Dermis microvascular lymphatic vessel endothelial cell (primary cell): Measurements from ENCODE around the gene PGRMC2. TPM values are rescaled to one million over a fixed set of nuclear protein-coding genes. Genes with fewer than 3 reads are reported as not detected.
"Not testable (repeated sequence)": the region's sequence is repeated elsewhere in the genome, so short reads cannot be mapped to it uniquely, and the experiment has no call there.

ENCODE experiments used
- DNase-seq, 2 donors: peaks; one replicate each; pipeline versions ENCODE4 v3.0.0 to v3.0.0-alpha.2; 2010; ENCODE audit warnings: low read depth in 2 of 2
- total RNA-seq: library from RNA; depleted of rRNA; stranded (reverse); fragments of >200 nt; gene quantifications from 2 replicates; pipeline ENCODE4 v1.2.1, GENCODE V29; 2014

Gene PGRMC2
- total RNA-seq, 1 donor from 2014 or later: 13.4 TPM

DNA sequence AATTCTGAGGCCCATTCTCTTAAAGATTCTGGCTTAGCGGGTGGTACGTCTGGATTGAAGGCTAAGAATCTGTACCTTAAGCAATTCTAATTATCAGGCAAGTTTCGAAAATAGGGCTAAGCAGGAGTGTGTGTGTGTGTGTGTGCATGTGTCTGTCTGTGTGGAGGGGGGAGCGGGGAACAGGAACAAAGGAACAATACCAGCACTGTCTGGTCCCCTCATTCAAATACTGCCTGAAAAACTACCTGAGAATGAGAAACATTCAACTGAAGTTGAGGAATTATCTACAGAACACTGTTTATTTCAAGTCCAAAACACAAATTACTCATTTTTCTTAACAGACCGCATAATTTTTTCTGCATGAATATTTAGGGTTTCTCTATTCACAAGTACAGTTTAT, 18.6 kb downstream of the PGRMC2 start:
- DNase-seq: no peak

DNA sequence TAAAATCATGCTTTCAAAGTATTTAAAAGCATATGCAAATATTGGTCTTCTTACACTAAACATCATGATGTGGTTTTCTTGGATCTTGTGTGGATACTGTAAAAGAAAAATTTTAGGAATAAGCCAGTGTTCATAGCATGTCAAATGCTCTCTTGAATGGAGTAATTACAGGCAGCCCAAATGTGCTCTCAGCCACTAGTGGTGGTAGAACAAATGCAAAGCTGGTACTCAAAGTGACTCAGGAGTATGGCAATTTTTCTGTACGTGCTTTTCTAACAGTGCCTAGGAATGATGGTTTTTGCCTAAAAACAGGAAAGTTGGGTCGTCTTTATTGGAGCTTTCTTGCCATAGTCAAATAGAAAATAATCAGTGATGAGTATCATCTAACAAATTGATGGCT, 19.9 kb downstream of the PGRMC2 start:
- DNase-seq: no peak

DNA sequence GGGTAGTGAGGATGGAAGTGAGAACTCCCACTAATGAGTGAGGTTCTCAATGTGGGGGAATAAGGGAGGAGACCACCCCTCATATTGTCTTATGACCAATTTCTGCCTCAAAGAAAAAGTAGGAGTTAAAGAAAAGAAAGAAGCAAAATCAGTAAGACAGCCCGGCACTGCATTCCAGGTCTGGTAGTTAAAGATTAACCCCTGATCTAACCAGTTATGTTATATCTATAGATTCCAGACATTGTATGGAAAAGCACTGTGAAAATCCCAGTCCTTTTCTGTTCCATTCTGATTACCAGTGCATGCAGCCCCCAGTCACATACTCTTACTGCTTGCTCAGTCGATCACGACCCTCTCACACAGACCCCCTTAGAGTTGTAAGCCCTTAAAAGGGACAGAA, 20.4 kb downstream of the PGRMC2 start:
- DNase-seq: not testable (repeated sequence)

DNA sequence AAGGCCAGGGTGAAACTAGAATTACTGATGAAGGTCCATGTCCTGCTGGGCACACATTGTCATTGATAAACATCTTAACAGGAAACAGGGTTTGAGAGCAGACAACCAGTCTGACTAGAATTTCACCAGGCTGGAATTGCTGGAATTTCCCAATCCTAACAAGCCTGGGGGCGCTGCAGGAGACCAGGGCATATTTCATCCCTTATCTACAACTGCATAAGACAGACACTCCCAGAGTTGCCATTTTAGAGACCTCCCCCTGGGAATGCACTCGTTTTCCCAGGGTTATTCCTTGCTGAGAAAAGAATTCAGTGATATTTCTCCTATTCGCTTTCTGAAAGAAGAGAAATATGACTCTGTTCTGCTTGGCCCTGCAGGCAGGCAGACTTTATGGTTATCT, 22.1 kb downstream of the PGRMC2 start:
- not testable (repeated sequence) for DNase-seq

DNA sequence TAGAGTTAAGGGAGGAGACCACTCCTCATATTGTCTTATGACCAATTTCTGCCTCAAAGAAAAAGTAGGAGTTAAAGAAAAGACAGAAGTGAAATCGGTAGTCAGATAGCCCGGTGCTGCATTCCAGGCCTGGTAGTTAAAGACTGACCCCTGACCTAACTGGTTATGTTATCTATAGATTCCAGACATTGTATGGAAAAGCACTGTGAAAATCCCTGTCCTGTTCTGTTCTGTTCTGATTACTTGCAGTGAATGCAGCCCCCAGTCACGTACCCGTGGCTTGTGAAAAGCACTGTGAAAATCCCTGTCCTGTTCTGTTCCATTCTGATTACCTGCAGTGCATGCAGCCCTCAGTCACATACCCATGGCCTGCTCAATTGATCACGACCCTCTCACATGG, 27.7 kb downstream of the PGRMC2 start:
- DNase-seq: not testable (repeated sequence)

DNA sequence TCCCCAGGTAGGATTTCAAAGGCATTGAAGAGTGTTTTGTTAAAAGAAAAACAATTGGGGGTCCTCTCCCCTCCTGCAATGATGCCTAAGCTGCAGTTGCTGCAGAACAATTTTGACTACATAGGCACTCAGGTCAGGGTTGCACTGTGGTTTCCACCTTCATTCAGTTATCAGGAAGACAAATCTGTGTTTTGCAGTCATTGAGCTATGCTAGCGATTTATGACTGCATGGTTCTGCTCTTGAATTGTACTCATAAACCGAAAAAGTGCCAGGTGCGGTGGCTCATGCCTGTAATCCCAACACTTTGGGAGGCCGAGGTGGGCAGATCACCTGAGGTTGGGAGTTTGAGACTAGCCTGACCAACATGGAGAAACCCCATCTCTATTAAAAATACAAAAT, 29.4 kb downstream of the PGRMC2 start:
- not testable (repeated sequence) for DNase-seq

DNA sequence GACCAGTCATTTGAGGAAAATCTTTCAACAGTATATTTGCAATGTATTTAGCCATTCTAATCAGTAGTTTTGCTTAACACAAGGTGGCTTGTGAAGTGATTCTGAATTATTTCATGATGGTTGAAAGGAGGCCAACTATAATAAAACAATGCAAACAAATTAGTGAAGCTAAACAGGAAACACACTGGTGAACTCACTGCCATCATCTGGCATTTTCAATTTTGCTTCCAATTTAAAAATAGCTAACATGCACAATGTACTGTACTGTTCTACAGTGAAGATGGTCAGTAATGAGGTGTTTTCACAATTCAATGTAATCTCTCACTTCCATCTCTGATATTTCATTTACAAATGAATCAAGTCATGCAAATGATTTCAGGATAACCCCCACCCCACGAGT, 31.1 kb downstream of the PGRMC2 start:
- peak; percentile 32 to 50 for DNase-seq

DNA sequence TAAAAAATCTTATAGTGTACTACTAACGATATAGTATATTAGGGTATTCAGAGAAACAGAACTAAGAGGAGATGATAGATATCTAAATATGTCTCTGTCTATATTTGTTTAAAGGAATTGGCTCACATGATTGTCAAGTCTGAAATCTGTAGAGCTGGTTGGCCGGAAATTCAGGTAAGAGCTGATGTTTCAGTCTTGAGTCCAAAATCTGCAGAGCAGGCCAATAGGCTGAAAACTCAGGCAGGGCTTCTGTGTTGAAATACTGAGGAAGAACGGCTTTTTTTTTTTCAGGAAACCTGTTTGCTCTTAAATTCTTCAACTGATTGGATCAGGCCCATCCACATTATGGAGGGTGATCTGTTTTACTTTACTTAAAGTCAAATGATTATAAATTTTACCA, 31.7 kb downstream of the PGRMC2 start:
- DNase-seq: no peak

DNA sequence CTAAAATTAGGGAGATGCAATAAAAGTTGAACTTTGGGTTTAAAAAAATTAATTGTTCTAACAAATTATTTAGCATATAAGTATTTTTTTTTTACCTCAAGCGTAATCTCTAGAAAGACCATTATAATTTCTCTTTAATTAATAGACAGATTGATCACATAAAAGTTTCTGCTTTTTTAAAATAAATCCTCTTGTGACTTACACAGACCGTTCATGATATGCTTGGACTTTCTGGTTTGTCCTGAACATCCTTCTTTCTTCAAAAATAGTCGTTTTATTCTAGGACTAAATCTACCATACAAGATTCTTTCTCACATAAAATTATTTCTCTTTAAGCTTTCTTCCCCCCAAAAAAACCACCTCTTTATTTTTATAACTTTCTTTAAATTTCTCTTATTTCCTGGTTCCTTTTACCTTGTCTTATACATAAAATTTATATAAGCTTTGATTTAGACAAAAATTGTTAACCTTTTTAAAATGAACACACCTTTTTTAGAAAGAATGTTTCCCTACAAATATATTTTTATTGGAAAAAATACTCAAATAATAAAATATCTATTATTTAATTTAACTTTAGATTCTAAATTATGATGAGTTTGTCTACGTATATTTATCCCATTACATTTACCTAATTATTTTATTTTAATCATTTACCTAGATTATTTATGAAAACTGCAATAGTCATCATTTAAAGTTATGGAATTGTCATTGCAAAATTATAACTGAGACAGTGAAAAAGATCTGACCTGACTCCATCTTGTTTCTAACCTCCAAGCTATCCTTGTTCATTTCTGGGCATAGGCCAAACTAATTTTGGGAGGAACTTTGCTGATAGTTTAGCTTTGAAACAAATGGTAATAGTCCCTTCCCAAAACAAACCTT, 37.6 kb downstream of the PGRMC2 start:
- no peak for DNase-seq

DNA sequence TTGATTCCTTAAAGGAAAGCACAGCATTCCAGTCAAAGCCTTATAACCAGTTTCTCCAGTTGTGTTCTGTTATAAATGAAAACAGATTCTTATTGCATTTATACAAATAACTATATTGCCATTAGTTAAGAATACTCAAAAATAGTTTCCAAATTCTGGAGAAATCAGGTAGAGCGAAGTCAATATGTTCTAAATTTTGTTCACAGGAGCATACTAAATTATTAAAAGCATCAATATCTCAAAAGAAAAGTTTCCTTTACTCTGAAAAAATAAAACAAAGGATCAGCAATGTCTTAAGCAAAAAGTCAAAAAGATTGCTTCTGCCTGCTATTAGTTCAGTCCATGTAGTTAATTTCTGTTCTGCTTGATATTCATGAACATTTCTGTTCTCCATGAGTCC, 39.7 kb downstream of the PGRMC2 start:
- no peak for DNase-seq

DNA sequence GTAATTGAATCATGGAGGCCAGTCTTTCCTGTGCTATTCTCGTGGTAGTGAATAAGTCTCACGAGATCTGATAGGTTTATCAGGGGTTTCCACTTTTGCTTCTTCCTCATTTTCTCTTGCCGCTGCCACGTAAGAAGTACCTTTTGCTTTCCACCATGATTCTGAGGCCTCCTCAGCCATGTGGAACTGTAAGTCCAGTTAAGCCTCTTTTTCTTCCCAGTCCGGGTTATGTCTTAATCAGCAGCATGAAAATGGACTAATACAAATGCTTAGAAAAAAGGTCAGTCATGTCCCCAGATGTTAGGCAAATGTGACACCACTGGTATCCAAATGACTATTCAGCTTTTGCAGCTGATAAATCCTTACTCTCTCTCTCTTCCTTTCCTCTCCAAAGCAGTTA, 42.2 kb downstream of the PGRMC2 start:
- DNase-seq: not testable (repeated sequence)

DNA sequence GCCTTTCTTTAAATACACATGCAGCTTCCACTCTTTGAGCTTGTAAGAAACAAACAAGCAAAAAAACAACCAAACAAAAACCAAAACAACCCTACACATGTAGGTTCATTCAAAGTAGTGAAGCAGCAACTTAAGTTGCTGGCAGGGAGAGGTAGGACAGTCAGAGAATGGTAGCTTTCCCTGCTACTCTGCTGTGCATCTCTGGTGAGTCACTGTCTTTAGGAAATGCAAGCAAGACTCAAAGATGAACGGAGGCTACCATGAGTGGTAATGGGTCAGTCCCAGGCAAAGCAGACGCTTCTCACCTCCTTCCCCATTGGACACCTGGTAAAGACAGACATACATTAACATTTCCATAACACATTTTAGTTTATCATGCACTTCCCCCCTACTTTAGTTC, 43.2 kb downstream of the PGRMC2 start:
- DNase-seq: no peak

DNA sequence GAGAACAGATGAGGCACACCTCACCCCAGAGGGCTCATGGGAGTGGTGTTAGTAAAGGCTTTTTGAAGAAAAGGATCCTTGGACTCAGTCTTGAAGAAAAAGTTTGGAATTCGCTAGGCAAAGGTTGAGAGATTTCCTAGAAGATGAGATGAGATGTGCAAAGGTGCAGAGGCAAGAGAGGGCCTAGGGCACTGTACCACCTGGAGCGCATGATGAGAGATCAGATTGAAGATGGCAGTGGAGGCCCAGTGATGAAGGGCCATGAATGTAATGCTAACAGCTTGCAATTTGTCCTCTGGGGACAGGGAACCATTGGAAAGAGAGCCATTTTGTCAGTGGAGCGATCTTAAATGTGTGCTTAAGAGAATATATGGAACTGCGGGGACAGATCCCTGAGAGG, 45.0 kb downstream of the PGRMC2 start:
- DNase-seq: no peak

DNA sequence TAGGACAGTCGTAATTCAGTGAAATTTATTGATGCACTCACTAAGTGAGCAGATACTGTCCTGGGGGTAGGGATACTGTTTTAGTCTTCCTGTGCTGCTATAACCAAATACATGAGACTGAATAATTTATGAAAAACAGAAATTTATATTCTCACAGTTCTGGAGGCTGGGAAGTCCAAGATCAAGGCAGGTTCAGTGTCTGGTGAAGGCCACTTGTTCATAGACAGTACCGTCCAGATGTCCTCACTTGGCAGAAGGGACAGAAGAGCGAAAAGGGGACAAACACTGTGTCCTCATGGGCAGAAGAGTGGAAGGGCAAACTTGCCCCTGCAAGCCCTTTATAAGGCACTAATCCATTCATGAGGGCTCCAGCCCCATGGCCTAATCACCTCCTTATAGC, 45.6 kb downstream of the PGRMC2 start:
- no peak for DNase-seq

DNA sequence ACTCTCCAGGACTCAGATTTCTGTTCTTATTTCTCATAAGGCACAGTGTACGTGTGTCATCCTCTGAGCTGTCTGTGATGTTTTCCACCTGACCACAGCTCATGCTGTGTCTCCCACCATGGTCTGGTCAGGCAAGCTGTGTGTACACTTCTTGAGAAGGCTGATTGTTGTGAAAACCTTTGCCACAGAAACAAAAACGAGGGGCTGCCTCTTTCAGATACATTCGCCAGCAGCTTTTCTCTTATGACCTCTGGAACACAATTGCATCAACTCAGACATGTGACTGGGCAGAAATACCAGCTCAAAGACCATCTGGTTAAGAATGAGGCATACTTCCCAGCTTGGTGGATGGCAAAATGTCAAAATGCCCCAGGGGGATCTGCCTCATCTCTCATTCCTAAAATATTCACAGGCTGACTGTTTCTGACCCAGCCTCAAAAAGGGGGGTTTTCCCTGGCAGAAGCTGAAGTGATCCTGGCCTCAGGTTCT, 46.1 kb downstream of the PGRMC2 start:
- no peak for DNase-seq

DNA sequence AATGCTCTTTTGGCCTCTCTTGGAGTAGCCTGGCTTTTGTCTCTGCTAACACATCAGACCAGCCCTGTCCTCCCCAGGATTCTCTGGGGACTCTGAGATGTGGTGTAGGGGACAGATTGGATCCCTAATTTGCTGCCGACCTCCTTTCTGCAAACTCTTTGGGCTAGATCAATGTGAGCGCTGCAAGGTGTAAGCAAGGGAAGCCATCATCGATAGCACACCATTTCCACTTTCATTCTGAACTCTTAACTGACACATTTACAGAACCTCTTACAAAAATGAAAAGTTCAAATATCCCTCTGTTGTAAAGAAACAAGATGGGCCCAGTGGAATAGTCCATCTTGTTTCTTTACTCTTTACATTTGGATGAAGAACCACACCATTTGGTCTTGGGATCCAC, 46.6 kb downstream of the PGRMC2 start:
- DNase-seq: no peak

DNA sequence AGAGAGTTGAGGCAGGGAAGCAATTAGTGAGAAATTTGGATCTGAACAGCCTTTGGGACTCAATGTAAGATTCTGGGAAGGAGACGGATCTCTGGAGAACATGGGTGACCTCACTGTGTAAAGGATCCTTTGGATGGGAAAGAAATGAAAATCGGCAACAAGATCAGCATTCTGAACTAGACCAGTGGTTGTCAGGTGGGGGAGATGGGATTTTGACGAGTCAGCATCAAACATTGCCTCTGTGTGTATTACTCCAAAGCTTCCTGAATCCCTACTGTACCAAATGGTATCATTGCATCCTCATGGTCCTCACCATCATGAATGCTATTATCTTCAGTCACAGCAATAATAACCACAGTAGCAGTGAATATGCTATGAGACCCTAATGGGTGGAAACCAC, 52.8 kb downstream of the PGRMC2 start:
- DNase-seq: no peak

DNA sequence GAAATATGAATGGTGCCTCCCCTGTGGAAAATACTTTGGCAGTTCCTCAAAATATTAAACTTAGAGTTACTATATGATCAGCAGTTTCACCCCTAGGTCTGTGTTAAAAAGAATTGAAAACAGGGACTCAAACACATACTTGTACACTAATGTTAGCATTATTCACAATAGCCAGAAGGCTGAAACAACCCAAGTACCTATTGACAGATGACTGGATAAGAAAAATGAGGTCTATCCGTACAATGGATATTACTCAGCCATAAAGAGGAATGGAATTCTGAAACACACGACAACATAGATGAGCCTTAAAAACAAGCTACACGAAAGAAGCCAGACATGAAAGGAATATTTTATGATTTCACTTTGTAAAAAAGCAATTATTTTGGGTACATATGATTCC, 54.9 kb downstream of the PGRMC2 start:
- DNase-seq: no peak

DNA sequence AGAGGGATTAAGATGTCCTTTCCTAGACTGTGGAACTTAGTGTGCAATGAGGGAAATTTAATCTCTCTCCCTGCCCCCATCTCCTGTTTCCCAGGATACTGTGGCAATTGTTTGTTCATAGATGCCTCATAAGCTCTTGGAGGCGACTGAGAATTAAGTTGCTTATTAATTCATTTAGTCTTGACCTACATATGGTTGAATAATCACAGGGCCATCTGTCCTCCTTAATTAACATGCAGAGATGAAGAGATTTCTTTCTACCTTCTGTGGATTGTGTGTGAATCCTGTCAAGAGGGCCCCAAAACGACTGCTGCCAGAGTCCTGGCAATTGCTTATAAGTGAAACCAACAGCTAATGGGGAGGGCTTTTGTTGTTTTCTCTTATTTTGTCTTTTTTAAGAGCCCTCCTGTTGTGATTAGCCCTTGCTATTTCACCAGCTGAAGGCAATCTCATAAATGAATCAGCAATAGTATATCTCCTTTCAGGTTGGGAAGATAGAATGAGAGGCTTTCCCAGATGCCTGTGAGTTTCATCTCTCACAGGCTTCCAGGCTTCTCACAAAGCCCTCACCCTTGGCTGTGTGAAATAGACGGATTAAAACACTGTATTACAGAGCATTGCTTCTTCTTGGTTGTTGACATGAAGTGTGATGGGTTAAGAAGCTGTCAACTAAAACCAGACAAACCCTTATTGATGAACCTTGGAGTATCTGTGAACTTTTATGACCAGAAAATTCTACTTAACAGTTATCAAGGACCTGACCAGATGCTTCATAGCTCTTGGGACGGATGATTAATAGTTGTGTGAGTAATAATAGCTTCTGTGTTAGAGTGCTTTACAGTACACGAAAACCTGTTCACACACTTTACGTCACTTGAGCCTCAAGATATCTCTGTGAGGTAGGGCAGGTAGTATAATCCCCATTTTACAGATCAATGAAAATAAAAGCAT, 58.5 kb downstream of the PGRMC2 start:
- DNase-seq: no peak

DNA sequence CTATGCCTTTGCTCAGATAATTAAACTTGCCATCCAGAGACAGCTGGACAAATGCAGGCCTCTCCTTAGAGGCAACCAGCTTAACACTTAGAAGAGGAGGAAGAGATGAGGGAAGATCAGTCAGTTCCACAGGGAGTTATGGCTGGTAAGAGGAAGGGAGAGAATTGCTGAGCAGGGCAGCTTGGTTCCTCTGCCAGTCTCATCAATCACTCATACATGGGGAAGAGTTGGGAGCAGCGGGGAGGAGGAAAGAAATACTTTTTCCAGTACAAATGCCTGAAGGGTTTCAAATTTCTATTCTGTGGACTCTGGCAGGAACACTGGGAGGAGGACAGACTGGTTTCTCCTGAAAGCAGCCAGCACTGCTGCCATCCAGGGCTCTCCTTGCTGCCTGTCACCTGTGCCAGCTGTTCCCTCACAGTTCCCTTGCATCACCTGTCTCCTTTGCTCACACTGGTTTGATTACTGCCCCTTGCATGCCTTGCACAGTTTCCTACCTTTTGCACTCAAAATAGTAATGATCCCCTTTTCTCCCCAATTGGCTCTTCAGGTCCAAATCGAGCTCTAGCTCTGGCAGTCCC, 59.5 kb downstream of the PGRMC2 start:
- DNase-seq: no peak

DNA sequence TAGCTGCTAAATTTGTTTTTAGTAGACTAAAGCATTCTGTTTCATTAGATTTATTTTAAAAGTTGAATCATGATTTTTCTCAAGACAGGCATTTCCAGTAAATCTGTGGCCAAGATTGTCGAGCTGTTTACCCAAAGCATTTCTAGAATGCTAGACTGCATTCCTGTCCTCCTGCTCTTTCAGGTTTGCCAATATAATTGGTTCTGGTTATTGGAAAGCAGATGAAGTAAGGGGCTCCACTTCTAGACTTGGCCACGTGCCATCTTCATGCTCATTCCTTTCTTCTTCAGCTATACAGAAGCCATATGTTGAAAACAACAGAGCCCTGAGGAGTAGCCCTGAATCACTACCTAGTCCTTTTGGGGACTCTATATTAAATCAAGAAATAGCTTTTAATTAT, 62.5 kb downstream of the PGRMC2 start:
- DNase-seq: no peak

DNA sequence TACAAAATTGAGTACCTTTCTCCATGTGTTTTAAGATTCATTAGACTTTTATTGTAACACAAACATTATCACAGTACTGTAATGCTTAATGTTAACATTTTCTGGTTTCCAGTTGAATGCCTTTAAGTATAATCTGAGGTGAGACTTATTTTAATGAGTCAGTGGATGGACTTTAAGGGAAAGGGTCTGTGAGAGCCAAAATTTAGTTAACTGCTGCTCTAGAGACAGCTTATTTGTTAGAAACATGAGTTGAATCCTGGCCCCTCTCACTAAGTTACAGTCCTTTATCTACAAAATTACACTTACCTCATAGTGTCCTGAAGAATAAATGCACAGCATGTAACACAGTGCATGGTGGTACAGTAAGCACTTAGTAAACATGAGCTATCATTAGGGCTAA, 66.0 kb downstream of the PGRMC2 start:
- DNase-seq: no peak
